Measurements from ENCODE around the gene CSF3. TPM values are rescaled to one million over a fixed set of nuclear protein-coding genes. Genes with fewer than 3 reads are reported as not detected.

The CSF3 gene
- total RNA-seq, 1 experiment from 2014 or later, result not detected

DNA sequence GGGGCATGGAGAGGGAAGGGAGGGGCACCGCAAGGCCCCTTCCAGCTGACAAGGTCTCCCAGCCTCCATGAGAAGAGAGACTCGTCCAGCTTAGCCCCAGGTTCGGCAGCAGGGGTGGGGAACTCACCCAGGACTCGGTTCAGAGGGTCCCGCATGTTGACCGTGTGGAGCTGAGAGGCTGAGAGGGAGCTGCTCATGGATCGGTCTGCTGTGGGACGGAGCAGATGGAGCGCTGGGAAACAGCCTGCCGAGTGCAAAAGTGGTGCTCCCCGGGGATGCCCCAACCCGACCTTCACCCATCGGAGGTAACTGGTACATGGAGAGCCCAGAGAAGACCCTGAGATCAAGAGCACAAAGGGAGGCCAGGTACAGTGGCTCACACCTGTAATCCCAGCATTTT lies 4.9 kb downstream of the CSF3 start:
- DNase-seq (ENCODE audit: low spot score), result no peak

DNA sequence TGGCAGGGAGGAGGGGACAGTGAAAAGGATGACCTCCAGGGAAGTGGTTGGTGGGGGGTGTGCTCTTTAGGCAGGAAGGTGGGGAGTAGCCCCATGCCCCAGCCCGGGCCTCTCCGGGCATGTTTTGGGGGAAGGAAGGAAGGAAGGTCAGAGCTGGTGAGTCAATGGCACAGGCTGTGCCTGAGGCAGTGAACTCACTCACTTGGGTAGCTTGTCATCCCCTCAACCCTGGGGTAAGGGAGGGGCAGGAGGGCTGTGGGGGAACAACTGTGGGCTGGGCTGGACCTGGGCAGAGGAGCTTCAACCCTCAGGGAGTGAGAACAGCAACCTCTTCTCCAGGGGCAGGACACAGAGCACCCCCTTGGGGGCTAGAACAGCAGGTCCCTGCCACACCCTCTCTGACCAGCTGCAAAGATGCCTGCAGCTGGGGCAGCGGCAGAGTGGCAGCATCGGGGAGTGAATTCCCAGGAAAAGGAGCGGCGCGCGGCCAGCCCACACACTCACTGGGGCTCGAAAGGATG lies 6.3 kb downstream of the CSF3 start:
- in situ Hi-C loops (cut with HindIII; ENCODE audit: low sequenced_read_pairs), result no loop called here
- DNase-seq (ENCODE audit: low spot score), result no peak

More for the DNA sequence above, 4.9 kb downstream of the CSF3 start:
- in situ Hi-C loops (cut with HindIII; ENCODE audit: low sequenced_read_pairs), result no loop called here

DNA sequence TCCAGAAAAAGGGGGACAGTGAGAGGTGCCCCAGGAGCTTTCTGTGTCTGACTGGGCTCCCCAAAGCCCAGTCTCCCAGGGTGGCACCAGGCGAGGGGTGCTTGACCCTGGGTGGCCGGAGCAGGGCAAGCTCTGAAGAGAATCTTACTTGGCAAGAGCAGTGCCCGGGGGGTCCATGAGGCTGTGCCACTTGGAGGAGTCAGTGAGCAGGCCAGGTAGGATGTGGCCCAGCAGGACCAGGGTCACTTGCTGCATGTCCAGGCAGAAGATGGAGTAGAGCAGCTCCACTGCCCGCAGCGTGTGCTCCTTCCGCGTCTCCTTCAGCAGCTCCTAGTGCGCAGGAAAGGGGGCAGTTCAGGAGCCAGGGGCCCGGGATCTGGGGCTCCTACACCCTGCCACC lies 7.3 kb downstream of the CSF3 start:
- DNase-seq (ENCODE audit: low spot score), result no peak
- in situ Hi-C loops (cut with HindIII; ENCODE audit: low sequenced_read_pairs), result no loop called here

DNA sequence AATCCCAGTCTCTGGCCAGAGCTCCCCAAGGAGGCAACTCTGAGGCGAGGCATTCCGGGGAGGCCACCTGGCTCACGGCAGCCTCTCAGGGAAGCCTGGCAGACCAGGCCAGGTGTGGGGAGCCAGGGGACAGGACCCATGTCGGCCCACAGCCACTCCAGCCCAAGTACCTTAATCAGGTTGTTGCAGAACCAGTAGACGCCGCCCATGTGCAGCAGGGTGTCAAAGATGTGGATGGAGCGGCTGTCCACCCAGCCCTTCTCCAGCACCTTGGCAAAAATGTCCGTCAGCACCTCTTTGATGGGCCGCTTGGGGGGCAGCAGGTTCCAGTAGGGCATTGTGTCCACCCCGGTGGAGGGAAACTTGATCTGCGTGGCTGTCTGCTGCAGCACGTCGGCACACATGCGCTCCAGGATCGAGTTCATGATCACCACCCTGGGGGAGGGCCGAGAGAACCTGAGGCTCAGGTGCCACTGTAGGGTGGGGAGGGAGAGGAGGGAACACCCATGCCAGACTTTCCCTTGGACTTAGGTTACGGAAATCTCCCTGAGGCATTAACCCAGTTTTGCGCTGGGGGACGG lies 7.8 kb downstream of the CSF3 start:
- no peak for DNase-seq (ENCODE audit: low spot score)
- in situ Hi-C loops (cut with HindIII; ENCODE audit: low sequenced_read_pairs), result no loop called here

DNA sequence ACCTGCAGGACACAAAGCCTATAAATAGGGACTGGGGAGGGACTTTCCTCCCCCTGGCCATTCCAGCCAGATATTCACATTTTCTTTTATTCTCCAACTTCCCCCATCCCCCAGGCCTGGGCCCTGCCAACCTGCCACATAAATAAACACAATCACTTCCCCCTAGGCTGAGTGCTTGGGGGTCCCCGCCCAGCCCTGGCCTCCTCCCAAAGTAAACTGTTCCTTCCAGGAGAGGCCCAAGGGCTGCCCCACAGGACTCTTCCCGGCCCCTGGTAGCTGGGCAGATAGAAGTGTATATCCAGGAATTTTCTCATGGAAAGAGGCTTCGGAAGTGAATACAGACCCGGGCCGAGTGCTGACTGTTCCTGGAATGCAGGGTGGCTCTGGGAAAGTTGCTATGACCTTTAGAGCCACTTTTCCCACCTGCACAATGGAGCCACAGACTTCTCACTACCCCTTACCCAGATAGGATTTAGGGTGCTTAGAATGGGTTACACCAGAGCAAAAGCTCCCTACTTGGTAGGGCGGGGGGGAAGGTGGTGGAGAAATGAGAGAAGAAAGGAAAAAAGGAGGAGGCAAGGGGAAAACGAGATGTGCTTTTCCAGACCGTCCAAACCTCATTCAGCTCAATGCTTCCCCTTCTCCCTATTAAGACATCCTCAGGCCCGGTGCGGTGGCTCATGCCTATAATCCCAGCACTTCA lies 8.5 kb downstream of the CSF3 start:
- DNase-seq (ENCODE audit: low spot score), result no peak
- in situ Hi-C loops (cut with HindIII; ENCODE audit: low sequenced_read_pairs), result no loop called here

DNA sequence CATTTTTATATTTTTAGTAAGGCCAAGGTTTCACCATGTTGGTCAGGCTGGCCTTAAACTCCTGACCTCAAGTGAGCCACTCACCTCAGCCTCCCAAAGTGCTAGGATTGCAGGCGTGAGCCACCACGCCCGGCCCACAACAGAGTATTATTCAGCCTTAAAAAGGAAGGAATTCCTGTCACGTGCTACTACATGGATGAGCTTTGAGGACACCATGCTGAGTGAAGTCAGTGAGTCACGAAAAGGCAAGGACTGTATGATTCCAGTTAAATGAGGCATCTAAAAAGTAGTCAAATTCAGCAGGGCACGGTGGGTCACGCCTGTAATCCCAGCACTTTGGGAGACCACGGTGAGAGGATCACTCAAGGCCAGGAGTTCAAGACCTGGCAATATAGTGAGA lies 9.7 kb downstream of the CSF3 start:
- in situ Hi-C loops (cut with HindIII; ENCODE audit: low sequenced_read_pairs), result no loop called here
- no peak for DNase-seq (ENCODE audit: low spot score)

DNA sequence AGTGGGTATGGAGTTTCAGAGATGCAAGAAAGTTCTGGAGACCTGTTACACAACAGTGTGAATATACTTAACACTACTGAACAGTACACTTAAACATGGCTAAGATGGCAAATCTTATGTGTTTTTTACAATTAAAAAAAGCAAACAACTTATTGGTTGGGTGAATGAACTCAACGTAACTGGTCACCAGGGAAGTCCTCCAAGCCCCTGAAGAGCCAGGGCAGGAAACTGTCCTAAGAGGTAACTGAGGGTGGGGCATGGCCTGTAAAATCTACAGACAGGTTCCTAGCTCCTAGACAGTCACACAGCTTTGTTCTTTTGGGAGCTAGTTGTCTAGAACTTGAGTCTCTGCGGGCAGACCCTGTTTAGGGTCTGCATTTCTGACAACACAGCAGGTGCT lies 10.3 kb downstream of the CSF3 start:
- in situ Hi-C loops (cut with HindIII; ENCODE audit: low sequenced_read_pairs), result no loop called here
- DNase-seq (ENCODE audit: low spot score), result no peak

DNA sequence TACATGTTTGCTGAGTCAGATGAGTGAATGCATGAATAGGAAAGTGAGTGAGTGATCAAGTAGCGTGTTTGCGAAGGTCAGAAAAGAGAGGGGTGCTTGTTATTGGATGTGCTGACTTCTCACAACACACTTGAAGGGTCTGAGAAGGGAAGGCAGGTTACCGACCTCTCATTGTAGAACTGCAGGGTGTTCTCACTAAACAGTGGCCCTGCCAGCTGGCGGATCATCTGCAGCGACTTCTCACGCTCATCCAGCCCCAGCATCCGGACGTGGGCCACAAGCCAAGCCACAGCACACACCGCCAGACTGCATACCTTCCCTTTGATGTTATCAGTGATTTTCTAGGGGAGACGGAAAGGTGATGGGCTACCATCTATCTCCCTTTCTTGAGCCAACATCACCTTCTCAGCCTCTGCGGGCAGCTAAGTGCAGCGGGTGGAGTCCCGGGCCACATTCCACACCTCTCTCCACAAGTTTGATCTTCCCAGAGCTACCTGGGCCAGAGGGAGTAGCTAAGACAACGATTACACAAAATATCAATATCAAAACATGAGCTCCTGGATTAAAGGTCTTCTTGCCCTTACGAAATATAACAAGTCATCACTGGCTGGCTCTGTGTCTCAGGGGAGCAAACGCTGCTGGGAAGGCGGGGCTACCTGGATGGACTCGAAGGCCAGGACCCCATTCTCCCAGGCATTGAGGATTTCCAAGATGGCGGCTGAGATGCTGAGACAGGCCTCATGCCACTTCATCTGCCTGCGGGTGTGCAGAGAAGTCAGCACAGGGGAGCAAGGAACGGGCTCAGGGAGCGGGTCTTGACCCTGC lies 11.0 kb downstream of the CSF3 start:
- no peak for DNase-seq (ENCODE audit: low spot score)
- in situ Hi-C loops (cut with HindIII; ENCODE audit: low sequenced_read_pairs), result no loop called here

DNA sequence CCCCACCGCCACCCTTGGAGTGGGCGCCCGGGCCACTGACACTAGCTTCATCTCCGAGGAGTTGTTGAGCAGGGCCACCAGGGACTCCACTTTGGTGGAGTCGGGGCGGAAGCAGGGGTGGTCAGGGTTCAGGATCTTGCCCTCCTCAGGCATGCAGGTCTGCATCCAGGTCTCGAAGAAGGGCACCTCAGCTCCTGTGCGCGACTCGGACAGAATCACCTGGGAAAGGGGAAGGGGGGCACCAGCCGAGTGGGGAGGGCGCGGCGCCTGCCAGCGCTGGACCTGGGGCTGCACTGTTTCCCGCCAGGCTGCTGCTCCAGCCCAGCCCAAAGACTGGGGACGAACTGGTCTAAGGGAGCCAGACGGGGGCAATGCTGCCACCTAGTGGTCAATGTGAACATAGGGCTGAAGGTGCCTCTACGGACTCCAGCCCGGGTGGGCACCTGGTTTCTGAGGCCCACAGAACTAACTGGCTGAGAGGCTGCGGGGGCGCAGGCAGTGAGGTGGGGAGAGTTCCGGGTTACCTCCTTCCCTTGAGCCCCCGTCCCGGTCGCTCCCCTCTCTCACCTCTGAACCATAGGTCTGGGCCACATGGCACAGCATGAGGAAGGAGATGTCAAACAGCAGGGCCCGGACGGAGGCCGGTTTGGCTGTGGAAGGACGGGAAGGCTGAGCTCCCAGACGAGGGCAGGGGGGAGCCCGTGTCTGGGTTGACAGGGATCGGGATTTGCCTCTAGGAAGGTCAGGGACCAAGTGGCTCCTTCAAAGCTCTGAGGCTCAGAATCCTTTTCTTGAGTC lies 11.8 kb downstream of the CSF3 start:
- in situ Hi-C loops (cut with HindIII; ENCODE audit: low sequenced_read_pairs), result no loop called here
- peak; percentile 92 for DNase-seq (ENCODE audit: low spot score)

DNA sequence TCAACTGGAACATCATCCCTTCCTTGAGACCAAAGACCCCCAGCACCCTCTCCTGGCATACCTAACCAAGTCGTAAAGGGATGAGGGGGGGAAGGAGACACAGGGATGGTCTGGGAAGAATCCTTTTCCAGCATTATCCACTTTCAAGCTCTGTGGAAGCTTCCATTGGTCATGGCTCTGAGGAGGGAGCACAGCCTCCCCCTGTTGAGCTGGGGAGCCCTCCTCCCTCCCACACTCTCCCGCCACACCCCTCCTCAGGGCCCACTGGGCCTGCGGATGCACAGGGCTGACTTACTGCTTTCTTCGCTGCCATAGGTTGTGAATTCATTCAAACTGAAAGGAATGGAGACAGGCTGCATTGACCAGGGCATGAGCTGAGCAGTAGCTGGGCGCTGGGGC lies 12.4 kb downstream of the CSF3 start:
- DNase-seq (ENCODE audit: low spot score), result no peak
- in situ Hi-C loops (cut with HindIII; ENCODE audit: low sequenced_read_pairs), result no loop called here

DNA sequence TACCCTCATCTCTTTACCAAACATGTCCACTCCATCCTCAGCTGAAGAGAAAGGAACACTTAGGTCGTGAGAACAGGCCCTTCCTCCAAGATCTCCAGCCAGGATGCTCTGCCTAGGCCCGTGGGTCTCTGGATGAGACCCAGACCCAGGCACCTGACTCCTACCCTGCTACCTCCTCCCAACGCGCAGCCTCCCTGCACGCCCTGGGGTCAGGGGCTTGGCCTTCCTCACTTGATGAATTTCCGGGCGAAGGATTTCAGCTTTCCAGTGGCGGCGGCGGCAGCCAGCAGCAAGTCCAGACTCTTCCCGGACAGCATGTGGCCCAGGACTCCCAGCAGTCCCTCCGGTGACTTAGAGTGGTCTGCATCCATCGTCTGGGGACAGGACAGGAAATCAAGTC lies 13.4 kb downstream of the CSF3 start:
- DNase-seq (ENCODE audit: low spot score), result no peak

DNA sequence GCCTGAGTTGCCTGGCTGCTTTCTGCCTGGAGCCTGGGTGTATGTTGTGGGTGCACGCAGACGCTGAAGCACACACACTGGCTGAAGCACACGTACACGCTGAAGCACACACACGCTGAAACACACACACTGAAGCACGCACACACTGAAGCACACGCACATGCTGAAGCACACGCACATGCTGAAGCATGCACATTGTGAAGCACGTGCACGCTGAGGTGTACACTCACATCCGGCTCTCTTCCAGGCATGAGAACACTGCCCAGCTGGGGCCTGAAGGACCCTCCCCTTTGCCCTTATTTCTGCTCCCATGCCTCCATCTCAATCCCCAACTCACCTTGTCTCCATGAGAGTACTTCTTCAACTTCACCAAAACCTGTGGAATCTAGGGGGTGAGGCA lies 16.5 kb downstream of the CSF3 start:
- in situ Hi-C loops (cut with HindIII; ENCODE audit: low sequenced_read_pairs), result no loop called here
- DNase-seq (ENCODE audit: low spot score), result no peak

More for the DNA sequence above, 13.4 kb downstream of the CSF3 start:
- in situ Hi-C loops (cut with HindIII; ENCODE audit: low sequenced_read_pairs), result no loop called here

DNA sequence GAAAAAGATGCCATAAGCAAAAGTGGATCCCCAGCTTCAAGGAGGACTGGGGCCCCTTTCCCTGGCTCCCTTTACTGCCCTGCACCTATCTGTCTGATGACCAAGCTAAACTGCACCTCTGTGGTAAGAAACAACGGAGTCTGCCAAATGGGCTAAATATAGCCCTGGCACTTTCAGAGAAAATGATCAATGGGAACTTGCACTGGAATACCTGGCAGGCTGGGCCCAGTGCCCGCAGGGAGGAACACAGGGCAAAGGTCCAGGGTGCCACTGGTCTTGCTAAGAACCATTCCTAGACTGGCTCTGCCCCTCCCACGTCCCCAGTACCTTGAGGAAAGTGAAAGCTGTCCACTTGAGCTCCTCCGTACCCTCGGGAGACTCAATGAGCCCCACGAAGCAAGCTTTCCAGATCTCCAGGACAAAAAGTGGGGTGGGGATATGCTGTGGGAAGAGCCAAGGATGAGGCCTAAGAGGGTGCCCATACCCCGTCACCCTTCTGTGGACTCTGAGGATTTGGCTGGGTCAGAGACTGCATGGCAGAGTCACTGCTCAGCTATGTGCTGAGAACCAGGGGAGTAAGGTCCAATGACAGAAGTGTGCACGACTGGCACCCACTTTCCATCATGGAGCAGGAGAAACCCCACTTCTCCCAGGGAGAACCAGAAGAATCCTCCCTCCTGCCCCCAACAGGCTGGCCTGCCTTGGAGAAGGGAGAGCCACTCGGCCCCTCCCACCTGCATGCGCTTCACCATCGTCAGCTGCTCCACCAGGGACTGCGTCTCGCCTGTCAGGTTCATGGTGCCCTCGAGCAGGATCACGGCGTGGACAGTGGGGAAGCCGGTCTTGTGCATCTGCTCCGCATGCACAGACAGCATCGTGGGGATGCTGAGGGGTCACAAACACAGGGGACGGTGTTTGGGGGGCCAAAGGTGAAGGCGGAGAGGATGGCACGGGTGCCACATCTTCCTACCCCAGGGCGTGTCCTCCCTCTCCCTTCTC lies 17.4 kb downstream of the CSF3 start:
- DNase-seq (ENCODE audit: low spot score), result no peak
- in situ Hi-C loops (cut with HindIII; ENCODE audit: low sequenced_read_pairs), result no loop called here

DNA sequence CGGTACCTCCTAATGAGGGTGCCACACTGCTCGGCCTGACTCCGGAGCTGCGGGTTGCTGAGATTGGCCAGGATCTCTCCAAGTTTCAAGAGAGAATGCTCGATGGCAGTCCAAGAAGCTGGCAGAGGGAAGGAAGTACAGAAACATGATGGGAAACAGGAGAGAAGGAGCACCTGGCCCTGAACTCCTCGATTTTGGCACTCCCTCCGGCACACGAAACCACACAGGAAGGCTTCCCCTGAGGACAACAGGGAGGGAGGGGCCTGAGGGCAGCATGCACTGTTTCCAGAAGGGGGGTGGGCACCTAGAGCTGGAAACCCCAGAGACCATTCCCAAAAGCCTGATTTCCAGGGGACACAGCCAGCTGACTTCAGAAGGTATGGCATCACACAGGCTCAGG lies 18.1 kb downstream of the CSF3 start:
- in situ Hi-C loops (cut with HindIII; ENCODE audit: low sequenced_read_pairs), result no loop called here
- no peak for DNase-seq (ENCODE audit: low spot score)

DNA sequence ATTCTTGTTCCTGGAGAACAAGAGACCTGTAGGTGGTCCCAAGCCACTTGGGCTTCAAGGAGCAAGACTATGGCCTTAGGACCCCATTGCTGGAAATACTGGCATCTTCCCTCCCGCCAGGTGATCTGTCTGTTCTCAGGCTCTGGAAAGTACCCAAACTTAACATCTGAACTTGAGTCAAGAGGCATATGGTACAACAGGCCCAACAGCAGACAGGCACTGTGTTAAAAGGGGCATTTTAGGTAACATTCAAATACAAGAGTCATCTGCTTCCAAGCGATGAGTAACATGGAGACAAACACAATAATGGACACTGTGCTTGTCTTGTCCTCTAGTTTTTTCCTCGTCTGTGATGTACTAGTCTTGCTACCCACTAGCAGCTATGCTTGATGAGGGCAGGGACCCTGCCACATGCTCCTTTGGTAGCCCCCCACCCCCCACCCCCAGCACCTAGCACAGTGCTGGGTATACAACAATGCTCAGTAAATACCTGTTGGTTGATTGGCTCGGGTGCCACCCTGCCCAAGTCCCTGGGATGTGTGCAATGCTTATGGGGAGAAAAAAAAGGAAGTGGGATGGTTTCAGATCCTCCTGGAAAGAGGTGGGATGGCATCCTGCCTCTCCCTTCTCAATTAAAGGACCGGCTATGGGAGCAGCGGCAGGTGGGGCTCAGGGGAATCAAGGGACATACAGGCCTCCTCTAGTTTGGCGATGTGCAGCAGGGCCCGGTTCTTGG lies 19.4 kb downstream of the CSF3 start:
- peak; percentile 63 for DNase-seq (ENCODE audit: low spot score)
- in situ Hi-C loops (cut with HindIII; ENCODE audit: low sequenced_read_pairs), result no loop called here

DNA sequence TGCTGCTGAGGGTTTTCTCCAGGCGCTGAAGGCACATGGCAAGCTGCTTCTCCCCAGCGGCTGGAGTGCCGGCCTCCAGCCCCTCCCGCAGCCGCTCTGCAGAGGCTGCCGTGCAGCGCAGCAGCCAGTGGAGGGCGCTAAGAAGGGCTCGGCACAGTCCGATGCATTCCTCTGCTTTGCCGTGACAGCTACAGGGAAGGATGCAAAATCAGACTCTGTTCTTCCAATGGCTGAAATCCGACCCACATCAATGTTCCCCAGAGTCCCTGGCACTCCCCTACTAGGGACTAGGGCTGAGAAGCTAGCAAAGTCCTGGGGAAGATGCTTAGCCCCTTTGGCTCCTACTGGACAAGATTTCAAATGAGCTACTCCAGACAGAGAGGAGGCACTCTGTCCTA lies 19.9 kb downstream of the CSF3 start:
- peak; percentile 86 for DNase-seq (ENCODE audit: low spot score)

DNA sequence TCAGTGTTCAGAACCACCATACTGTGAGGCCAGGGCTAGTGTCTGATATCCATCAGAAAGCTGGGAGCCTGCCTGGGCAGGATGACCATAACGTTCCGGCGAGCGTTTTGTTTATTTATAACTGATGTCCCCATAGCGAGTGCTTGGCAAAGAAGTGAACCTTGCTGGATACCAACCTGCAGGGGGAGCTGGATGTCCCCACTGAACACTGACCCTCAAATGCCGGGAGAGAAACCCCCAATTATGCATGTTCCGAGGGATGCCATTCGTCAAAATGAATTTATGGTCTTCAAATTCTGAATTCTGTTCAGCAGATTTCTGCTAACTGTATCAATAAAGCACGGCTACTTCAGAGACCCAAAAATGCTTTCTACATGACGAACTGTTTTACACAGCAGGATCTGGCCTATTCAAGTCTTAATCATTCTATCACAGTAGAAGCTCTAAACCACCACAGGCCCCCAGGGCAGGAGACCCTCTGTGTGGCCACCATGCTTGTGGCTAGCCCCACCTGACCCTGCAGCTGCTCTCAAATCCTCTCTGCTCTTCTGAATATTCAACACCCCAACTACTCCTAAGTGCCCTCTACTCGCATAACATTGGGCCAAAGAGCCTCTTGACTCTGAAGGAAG lies 23.8 kb downstream of the CSF3 start:
- in situ Hi-C loops (cut with HindIII; ENCODE audit: low sequenced_read_pairs), result no loop called here
- DNase-seq (ENCODE audit: low spot score), result peak; percentile 90

More for the DNA sequence above, 19.9 kb downstream of the CSF3 start:
- in situ Hi-C loops (cut with HindIII; ENCODE audit: low sequenced_read_pairs), result no loop called here
